GM21528 (cell line): ENCODE data around the gene PREP.
A peak's percentile ranks its signal among the peaks of the same experiment; 100 is the strongest.
"Not testable (repeated sequence)": the region's sequence is repeated elsewhere in the genome, so short reads cannot be mapped to it uniquely, and the experiment has no call there.

ENCODE experiments used
- ATAC-seq: cut with Tn5 transposase; IDR thresholded peaks from one replicate; pipeline ENCODE4 v1.9.1; 2021; ENCODE audit warnings: mild to moderate bottlenecking, moderate library complexity; ENCODE audit not compliant: unreplicated experiment, low FRiP score

PREP gene

DNA sequence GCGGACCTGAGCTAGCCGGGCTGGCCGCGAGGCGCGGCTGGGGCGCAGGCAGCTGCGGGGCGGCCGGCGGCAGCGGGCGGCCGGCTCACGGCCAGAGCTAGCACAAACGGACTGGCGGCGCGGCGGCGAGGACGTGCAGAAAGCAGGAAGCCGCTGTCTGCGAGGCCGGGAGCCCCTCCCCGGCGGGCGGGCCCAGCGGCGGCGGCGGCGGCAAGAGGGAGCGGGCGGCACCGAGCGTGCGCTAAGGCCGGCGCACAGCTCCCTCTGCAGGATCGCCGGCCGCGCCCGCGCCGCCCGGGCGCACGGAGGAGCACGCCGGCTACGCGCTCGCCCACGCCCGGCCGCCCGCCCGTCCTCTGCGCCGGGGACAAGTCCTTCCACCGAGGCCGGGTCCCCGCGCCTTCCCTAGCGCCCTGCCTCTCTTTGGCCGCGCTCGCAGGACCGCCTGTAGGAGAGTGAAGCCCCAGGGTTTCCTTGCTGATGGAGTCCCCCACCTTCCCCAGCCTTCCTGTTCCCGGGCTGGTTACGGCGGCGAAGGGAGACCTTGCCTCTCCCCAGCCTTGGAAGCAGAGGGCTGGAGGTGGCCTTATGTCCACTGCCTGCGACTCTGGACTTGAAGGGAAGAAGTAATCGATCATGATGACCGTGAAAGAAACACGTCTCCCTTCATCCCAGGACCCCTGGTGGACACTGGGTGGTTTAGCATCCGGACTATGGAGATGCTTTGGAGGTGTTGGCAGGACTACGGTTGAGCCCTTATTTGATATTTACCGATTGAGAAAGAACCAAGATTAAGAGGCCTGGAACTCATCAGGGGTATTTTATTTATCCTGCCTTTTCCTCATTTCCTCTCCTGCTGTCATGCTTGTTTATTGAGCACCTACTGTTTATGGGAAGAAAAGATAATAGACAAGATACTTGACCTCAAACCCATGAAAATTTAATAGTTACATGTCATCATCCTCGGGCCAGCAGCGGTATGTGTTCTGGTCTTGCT, at the start of gene PREP:
TSS of gene PREP (minus strand) at position 144 of the 997 bp plus-strand sequence. CDS start 191 bp downstream, outside the sequence.
- peak; percentile 96 for ATAC-seq

DNA sequence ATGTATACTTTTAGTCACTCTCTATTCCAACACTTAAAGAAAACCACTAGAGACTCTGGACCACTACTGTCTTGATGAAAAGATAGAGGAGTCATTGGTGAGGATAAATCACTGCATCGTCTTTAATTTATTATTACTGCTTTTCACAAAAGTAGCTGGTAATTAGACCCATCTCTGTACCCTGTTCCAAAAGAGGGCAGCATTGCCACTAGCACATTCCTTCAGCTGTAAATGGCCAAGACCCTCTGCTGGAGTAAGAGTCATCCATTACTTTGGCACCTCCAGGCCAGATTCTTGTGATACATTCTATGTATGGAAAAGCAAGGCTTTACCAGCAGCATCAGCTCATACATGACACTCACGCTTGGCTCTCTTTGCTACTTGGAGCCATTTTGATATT, 49.5 kb upstream of the PREP start:
- ATAC-seq = no peak

DNA sequence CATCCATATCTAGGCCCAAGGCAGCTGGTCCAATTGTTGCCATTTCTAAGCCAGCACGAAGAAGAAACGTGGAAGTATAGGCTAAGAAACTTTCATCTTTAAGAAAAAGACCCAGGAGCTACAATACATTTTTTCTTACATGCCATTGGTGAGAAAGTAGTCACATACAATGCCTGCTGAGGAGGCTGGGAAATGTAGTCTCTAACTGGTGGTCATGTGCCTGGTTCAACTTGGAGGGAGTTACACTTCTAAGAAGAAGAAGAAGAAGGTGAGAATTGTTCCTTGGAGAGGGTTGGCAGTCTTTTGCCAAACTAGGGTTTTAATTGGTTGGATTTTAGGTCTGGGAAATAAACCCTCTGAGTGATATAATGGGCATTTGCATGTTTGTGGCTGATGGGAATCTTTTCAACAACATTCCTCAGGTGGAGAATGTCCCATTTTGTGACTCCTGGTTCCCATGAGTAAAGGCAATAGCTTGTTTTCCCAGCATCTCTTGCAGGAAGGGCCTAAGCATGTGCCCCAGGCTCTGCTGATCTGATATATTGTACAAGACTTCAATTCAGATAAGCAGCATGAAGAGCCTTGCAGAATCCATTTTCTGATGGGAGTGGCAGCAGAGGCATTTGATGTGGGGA, 47.0 kb upstream of the PREP start:
- no peak for ATAC-seq

DNA sequence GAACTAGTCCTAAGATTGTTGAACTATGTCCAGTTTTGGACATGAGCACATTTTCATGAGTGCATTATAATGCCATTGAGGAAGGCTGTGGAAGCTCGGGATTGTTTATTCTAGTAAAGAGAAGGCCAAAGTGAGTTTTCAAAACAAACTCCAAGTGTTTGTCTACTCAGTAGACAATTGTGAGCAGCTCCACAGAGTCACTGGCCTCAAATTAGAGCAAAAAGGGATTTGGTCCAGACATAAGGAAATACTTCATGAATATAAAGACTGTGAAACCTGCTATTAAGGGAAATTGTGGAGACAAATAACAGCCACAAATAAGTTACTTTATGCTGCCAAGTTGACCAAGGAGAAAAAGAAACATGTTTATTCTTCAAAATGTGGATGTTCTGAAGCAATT, 42.6 kb upstream of the PREP start:
- no peak for ATAC-seq

DNA sequence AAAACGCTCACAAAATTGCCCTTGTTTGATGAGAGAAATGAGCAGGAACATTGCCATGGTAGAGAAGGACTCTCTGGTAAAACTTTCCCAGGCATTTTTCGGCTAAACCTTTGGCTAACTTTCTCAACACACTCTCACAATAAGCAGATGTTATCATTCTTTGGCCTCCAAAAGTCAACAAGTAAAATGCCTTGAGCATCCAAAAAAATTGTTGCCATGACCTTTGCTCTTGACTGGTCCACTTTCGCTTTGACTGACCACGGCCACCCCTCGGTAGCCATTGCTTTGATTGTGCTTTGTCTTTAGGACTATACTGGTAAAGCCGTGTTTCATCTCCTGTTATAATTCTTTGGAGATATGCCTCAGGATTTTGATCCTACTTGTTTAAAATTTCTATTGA, 41.1 kb upstream of the PREP start:
- ATAC-seq = no peak

DNA sequence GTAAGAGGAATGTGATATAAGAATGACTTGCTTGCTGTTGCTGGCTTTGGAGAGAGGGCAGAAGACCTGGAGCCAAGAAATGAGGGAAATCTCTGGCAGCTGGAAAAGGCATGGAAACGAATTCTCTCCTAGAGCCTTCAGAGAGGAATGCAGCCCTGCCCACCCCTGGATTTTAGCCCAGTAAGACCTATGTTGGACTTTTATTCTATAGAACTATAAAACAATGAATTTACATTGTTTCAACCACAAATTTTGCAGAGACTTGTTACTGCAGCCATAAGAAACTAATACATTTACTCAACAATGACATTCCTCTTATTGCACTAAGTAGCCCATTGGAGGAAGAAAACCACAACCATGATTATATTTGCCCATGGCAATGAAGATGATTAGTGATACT, 39.5 kb upstream of the PREP start:
- no peak for ATAC-seq

DNA sequence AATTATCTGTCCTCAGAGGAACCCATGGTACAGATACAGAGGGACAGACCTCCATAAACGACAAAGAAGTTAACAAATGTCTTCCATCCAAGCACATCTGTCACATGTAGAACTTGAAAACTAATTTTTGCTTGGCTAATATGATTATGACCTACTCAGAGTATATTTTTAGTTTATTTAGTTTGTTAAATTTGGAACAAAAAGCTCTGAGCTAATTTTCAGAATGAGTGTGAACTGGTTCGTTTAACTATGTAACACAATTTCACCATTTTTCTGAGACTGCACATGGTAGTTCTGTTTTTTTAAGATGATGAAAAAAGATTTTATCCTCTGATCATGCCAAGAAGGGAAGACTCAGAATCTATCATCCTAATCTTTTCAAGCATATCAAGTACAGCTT, 34.4 kb upstream of the PREP start:
- no peak for ATAC-seq

DNA sequence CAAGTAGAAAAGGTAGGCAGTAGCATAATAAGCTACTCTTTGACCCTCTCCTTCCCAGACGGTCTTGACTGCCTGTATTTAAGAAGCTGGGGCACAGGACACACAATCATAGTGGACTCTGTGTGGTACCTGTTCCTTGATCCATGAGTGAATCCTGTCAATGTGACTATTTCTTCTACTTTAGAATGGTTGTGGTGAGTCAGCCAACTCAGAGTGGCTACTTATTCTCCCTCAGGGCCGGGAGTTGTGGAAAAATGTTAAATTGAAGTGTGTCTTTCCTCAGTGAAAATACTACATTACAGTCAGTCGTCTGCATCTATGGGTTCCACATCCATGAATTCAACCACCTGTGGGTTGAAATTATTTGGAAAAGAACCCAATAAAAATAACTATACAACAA, 30.8 kb upstream of the PREP start:
- ATAC-seq = no peak

DNA sequence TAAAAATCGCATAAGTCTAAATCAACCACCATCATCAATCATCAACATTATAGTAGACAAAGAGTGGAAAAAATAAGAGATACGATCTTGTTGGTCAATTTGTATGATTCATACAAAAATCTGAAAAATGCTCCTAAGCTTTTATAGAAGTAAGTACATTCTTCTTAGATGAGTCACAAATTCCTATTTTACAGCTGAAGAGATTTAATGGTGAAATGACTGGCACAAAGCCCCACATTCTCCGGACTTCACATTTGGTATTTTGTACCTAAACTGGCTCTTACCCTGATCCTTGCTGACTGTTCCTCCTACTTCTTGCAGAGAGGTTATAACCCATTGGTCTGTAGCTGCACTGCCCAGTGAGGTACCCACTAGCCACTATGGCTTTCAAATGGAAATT, 29.9 kb upstream of the PREP start:
- no peak for ATAC-seq

DNA sequence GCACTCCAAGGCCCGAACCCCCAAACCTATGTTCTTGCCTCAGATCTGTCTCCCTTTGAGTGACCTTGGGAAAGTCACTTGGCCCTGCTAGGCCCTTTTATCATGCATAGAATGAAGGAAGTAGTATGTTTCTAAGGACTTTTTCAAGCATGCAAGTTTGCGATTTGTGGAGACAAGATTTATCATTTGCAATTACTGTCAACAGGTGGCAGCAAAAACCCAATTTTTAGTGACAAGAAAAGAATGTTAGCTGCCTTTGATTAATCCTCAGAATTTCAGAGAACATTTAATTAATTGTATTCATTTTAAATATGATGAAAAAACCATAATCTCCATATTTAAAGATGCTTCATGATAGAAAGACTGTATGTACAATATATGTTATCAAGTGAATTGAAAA, 28.3 kb upstream of the PREP start:
- no peak for ATAC-seq

DNA sequence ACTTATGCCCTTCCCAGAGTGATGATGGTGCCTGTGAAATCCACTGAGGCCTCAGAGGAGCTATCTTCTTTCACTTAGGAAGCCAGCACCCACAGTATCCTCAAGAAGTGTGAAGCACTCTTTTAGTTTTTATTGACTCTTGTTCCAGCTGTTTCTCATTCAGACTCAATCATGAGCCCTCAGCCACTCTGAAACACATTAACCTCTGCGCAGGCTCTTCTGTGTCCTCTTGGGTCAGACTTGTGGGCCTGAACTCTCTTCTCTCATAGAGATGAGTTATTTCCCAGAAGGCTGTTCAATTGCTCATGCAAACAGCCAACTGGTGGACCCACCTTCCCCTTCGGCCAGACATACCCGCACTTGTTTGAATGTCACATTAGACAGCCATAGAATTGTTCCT, 27.8 kb upstream of the PREP start:
- ATAC-seq = no peak

DNA sequence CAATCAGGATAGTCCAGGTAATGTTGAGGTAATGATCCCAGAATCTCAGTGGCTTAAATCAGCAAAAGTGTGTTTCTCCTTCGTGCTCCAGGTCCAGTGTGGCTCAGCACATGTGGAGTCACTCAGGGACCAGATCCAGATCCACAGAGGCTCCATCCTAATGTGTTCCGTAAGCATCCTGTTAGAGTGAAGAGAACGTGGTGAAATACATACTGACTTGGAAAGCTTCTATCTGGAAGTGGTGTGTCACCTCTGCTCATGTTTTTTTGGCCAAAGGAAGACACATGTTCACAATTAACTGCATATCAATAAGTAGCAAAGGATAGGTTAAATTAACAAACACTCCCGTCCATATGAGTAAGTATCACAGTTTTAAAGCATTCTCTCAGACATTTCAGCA, 26.8 kb upstream of the PREP start:
- no peak for ATAC-seq

DNA sequence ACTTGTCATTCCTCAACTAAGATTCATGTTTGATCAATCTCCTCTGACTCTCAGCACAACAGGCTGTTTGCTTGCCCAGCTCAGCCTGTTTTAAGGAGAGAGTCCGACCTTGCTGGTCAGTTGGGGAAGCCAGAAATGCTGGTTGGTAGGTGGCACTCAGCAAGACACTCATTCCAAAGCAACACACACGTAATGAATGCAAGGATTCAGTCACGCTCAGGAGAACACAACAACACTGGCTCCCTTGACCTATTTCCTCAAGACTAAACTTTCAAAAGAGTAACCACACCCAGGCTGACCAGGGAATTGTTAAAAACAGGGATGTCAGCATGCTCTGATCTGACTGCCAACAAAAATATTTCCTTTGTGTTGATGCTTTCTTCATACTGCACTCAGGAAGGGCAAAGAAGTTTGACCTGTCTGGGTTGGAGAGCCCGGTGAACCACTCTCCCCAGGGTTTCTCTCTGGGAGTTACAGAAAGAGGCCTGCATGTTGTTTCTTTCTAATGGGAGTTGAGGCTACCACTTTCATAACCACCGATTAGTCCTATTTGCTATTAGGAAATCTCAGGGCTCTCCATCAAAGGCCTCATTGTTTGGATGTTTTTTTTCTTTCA, 25.6 kb upstream of the PREP start:
- no peak for ATAC-seq

DNA sequence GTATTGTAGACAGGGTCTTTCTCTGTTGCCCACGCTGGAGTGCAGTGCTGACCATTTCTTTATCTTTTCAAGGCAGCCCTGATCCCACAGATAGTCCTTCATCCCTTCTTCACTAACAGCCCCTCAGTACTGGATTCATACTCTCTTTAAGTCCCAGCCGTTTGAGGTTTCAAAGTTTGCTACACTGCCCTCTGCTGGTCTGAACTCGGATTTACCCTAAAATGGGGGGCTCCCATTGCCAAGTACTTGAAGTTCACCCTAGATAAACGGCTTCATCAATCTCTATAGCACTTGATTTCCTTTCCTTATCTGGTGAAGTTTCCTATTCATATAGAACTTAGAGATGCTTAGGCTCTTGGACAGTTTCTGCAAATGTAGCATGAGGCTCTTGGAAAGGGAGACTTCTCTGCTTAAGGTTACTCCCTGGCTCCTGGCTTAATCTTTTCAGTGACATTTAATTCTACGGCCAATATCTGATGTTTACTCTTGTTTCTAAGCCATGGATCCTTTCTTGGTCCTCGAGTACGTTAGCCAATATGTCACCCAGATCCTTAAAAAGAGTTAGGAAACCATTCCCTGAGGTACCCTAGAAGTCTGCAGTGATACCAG, 21.4 kb upstream of the PREP start:
- ATAC-seq = peak; percentile 71

DNA sequence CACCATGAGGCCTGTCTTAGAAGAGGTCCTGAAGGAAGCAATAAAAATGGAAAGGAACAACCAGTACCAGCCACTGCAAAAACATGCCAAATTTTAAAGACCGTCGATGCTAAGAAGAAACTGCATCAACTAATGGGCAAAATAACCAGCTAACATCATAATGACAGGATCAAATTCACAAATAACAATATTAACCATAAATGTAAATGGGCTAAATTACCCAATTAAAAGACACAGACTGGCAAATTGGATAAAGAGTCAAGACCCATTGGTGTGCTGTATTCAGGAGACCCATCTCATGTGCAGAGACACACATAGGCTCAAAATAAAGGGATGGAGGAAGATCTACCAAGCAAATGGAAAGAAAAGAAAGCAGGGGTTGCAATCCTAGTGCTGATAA, 14.1 kb upstream of the PREP start:
- ATAC-seq = not testable (repeated sequence)

DNA sequence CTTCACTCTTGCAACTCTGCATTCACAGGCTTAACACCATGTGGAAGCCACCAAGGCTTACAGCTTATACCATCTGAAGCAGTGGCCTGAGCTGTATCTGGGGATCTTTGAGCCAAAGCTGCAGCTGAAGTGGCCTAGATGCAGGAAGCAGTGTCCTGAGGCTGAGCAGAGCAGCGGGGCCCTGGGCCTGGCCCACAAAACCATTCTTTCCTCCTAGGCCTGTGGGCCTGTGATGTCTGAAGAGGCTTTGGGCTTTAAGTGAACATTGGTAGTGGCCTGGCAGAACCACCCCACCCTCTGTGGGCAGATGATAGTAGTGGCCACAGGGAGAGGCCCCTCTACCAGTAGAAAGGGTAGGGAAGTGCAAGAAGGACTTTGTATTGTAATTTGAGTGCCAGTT, 6.9 kb upstream of the PREP start:
- ATAC-seq = no peak

DNA sequence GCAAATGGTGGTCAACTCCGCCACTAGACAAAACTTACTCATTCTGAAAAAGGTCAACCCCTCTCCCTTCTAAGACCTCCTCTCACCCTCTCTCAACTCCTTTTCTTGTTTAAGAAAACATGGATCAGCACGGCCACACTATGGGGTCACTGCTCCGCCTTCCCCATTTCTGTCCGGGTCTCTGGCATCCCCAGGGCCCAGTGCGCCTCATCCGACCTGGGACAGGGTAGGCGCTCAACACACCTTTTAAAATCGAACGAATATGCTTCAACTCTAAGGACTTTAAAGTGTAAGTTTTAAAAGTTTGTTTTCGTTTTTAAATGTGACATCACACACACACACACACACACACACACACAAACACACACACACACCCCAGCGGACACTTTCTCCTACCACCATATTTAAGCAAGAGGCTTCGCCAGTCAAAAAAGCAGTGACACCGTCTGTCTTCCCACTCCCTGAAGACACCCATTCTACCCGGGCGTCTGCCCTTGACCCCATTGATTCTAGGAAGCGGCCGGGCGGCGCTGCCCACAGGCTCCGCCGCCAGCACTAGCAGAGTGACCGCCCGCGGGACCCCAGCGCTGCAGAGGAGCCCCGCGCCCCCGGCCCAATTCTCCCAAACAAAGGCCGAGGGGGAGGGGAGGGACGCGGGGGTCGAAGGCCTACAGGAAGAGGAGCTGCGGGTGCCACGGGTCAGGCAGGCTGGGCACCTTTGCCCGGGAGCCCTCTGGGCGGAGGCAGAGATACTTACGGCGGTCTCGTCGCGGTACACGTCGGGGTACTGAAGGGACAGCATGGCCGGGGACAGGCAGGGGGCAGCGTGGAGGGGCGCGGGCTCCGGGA, 568 bp downstream of the PREP start:
- ATAC-seq = peak; percentile 49

DNA sequence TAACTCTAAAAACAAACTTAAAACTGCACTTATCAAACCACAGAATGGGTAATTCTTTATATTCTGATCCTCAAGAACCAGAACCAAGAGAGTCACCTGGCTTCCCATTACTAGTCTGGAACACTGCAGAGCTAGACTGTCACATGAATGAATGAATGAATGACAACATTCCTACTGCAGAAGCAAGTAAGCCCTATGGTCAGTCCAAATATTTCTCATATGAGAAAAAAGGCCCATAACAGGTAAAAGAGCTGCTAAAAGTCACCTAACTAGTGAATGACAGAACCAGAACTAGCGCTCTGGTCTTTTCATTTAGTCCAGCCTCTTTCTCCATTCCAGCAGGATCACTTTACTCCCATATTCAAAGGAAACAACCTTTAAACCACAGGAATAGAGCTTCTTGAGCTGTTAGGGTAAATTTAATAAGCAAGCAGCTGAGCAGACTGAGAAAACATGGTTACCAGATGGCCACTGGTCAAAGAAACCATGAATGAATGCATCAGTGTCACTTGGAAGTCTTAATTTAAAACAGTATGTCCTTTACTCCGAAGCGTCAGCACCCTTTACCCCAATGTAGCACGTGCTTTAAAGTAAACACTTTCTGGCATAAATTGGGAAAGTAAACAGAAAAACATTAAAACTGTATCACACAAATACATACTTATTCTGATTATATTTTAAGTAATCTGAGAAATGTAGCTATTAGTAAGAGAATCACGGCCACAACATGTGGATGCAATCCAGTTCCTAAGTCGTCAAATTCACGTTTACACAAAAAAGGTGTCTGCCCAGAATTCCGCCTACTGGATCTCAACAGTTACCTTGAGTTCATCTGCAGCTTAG, 1.4 kb downstream of the PREP start:
- ATAC-seq = no peak

DNA sequence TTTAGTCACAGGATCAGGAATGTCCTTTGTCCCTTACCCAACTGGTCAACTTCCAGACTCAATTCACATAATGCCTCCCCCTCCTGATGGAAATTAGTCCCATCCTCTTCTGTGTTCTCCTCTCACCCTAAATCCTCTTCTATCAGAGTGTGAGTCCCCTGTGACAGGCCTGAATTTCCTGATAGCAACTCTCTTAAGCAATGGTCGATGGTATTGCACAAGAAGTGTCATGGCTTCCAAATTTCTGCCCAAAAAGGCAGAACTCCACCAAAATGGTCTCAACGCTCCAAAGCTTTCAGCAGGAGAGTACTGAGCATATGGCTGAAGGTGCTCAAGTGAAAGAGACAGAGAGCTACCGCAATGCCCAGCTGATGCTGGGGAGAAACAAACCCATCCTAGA, 2.4 kb downstream of the PREP start:
- no peak for ATAC-seq
